HG02678 (cell line): ENCODE measurements around the gene MRPS14.
"Not testable (repeated sequence)": the region's sequence is repeated elsewhere in the genome, so short reads cannot be mapped to it uniquely, and the experiment has no call there.

Experiments
- ATAC-seq: cut with Tn5 transposase; IDR thresholded peaks from one replicate; pipeline ENCODE4 v1.9.1; 2021; ENCODE audit warnings: mild to moderate bottlenecking, moderate library complexity; ENCODE audit not compliant: unreplicated experiment

Gene MRPS14

DNA sequence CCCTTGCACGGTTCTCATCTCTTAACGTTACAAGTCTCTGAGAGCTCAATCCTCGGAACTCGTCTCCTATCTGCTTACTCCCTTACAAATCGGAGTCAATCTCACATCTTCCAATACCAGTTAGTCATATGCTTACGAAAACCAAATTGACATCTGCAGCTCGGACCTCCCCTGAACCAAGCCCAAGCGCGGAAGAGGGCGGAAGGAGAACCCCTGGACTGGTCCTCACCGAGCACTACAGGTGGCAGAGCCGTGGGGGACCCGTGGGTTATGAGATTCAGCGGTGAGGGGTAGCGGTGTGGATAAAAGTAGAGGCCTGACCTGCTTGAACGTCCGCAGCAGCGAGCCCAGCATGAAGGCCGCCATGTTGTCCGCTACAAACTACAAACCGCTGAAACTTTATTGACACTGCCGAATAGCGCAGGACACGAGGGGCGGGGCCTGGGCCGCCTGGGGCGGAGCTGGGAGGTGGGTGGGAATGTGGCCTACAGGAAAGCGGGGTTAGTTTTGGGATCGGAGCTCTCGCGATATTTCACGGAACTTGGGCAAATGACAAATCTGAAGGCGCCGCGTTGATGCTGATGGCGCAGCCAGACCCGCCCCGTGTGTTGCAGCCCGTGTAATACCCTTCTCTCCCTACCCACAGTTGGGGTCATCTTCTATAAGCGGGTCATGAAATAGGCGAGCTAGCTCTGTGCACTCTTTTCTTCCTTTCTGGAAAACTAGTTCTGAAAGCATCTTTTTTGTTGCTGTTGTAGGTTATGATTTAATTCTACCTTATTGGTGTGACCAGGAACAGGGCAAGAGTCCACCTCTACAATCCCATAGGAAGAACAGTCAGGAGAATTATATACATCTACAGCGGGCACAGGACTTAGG lies at the start of gene MRPS14:
Gene MRPS14 (minus strand): TSS at position 383 of the 879 bp plus-strand sequence. CDS start 17 bp downstream, at position 366.
- ATAC-seq, result peak; percentile 91

DNA sequence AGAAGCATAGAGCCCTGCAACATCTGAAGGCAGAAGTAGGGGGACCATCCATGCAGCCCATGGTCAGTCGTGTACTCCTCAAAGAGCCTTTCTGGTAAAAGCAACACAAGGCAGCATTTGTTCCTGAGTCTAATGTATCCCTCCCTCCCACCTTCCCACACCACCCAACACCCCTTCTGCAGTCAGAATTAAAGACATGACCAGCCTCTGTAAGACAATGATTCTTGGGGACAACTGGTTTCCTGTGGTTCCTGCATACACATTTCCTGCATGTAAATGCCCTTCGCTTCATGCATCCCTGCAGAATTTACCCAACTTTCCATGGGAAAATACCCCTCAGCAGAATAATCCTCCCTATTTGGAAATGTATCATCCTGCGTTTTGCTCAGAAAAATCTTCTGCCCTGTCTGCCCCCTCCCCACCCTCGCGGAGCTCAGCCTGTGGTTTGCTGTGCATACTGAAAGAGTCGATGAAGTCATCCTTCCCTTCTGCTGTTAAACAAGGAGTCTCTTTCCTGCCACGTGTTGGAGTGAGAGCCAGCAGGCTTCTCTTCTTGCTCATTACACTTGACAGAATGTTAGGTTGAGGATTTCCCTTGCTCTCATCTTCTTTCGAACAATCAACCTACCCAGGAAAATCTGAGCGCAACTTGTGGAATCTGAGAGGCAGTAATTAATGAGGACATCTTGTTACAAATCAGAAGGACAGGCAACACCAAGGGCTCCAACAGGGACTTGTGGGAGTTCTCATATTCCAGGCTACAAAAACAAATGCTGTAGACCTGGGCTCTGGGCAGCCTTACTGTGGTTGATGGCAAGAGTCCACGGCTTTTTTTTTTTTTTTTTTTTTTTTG lies 49.1 kb upstream of the MRPS14 start:
- peak; percentile 82 for ATAC-seq

DNA sequence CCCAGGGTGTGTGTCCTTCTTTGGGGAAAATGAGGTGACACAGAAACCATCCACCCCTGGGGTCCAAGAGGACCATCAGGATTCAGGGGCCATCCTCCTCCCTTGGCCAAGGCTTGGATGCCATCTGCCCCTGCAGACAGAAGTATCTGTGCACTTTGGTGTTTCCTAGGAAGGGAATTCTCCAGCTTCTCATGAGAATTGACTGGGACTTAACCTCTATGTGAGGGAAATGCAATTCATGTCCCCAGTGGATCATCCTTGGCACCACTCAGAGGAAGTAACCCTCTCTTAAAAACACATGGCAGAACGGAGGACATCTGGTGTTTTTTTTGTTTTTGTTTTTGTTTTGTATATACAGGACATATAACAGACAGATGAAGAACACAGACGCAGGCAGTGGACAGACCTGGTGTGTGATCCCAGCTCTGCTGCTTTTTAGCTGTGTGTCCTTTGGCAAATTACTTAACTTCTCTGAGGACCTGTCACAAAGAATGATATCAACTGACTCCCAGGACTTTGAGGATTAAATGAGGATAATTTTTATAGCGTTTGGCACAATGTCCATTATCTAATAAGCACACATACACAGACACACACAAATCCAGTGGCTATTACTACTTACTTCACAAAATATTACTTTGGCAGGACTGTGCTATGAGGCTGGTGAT lies 48.2 kb upstream of the MRPS14 start:
- ATAC-seq, result no peak

- ATAC-seq, result no peak
Observed at GRCh38 chr1:175070818-175071217, 47.6 kb upstream of the MRPS14 start.

GRCh38 chr1:175067362-175068106 lies 44.3 kb upstream of the MRPS14 start, which contains the start of gene TNN:
Gene TNN, plus strand, starts transcription at chr1:175067833. Its CDS starts 9,586 bp downstream, at chr1:175077419.
- no peak for ATAC-seq

DNA sequence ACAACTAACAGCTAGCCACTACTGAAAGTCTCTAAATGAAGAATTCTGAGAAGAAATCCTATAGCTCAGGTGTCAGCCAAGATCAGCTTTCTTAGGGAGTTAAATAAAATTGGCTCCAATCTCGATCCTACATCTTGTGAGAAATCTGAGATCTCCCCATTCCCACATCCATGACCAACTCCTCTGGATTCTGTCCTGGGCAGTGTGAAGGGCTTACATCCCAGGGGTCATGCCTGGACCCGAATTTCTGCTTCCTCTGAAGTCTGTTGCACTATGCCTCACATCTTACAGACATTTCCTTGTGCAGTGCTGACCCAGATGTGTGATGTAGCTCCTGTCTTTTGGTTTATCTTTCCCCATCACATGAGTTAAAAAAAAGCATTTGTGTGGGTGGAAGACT lies 39.6 kb upstream of the MRPS14 start:
- ATAC-seq, result no peak

GRCh38 chr1:175062339-175062738 lies 39.1 kb upstream of the MRPS14 start:
- no peak for ATAC-seq

DNA sequence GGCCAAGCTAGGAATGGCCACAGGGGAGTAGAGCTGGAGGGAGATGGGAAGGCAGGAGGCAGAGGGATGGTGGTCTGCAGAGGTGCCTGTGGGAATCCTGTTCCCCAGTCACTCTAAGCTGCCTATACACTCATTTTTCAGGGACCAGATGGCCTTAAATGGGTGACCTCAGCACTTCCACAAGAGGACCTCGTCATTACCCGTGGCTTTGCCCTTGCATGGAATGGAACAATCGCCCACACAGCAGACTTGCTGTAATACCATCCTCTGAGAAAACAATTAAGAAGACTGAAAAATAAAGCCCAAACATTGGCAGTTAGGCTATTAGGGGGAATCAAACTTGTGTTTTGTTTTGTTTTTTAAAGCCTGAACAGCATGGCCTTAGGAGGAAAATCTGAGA lies 31.5 kb upstream of the MRPS14 start:
- no peak for ATAC-seq

DNA sequence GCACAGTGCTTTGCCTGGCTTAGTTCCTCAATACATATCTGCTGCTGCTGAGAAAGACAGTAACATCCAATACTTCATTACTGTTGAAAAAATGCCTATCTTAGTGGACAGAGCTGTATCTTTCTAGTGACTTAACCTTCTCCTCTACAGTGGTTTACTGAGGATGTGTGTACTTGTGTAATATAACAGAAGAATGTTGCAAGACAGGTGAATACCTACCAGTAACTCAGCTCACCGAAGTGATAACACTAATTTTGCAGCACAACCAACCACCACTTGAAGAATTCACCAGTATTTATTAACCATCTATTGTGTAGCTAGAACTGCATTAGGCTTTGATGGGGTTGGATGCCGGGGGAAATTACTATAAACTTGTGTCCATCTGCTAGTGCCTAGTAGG lies 27.8 kb upstream of the MRPS14 start:
- ATAC-seq, result no peak

DNA sequence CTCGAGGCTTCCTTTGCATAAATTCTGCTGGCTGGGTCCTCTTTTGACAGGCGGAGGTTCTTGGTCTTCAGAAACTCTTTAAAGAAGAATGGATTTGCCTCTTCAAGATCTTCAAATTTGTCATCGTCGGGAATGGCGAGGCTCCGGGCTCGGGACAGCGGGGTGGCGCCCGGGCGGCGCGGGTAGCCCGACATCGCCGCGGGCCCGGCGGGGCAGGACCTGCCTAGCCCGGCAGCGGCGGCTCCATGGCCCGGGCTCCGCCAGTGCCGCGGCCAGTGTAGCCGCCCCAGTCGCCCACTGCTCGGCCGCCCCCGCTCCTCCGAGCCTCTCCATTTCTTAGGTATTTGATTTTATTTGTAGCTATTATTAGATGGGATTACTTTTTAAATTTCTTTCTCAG lies 22.3 kb upstream of the MRPS14 start:
- ATAC-seq, result no peak

DNA sequence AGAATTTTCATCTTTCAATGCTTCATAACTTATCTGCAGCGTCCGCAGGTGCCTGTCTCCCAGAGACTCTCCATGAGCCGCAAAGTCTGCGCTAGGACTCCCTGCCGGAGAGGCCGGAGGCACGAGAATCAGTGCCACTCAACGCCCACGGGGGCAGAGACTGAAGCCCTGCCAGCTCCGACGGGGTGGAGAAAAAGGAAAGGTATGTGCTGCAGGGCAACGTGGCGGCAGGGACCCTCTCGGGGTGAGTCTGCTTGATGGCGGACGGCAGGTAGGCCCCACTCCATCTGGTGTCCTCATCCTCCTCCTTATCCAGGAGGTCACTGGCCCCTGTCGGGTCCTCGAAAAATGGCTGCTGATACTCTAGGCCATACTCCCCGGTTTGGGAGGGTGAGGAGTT lies 21.9 kb upstream of the MRPS14 start:
- ATAC-seq, result no peak

- ATAC-seq, result not testable (repeated sequence)
Observed at GRCh38 chr1:175044591-175044990, 21.4 kb upstream of the MRPS14 start.

DNA sequence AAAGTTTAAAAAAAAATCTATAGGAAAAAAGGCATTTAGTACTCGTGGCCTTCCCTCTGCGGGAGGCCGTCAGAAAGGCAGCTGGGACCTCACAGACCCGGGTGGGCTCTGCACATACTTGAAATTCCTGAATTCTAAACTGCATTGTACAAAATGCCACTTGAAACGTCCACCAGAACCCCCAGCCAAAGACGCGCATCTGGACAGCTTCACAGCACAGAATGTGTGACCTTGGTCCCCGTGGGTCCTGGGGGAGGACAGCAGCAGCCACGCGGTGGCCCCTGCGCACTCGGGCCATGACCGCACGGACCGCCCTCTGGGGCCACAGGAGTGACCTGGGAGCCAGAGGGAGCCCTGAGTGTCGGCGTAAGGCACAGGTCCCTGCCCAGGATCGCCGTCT lies 20.6 kb upstream of the MRPS14 start:
- ATAC-seq, result no peak

DNA sequence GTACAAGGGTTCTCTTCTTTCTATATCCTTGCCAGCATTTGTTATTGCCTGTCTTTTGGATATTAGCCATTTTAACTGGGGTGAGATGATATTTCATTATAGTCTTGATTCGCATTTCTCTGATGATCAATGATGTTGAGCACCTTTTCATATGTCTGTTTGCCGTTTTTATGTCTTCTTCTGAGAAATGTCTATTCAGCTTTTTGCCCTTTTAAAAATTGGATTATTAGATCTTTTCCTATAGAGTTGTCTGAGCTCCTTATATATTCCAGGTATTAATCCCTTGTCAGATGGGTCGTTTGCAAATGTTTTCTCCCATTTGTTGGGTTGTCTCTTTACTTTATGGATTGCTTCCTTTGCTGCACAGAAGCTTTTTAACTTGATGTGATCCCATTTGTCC lies 19.4 kb upstream of the MRPS14 start:
- ATAC-seq, result no peak

- ATAC-seq, result no peak
Observed at GRCh38 chr1:175040324-175040879, 17.2 kb upstream of the MRPS14 start.

DNA sequence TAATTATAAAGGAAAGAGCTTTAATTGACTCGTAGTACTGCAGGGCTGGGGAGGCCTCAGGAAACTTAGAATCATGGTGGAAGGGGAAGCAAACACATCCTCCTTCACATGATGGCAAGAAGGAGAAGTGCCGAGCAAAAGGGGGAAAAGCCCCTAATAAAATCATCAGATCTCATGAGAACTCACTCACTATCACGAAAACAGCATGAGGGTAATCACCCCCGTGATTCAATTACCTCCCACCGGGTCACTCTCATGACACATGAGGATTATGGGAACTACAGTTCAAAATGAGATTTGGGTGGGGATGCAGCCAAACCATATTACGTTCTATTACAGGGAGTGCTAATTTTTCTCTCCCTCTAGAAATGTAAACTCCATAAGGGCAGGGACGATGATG lies 14.2 kb upstream of the MRPS14 start:
- ATAC-seq, result no peak

- no peak for ATAC-seq
Observed at GRCh38 chr1:175036476-175036875, 13.3 kb upstream of the MRPS14 start.

- no peak for ATAC-seq
Observed at GRCh38 chr1:175035865-175036264, 12.6 kb upstream of the MRPS14 start.

- no peak for ATAC-seq
Observed at GRCh38 chr1:175034775-175035174, 11.6 kb upstream of the MRPS14 start.

- no peak for ATAC-seq
Observed at GRCh38 chr1:175033953-175034352, 10.7 kb upstream of the MRPS14 start.
